Vagina (tissue), 2 donors: Measurements from ENCODE around the gene TBC1D10B. TPM values are rescaled to one million over a fixed set of nuclear protein-coding genes. Genes with fewer than 3 reads are reported as not detected.
"Not testable (repeated sequence)": the region's sequence is repeated elsewhere in the genome, so short reads cannot be mapped to it uniquely, and the experiment has no call there.

Experiments used
- DNase-seq, 2 donors: peaks; one replicate each; pipeline ENCODE4 v3.0.0-alpha.2; 2017; ENCODE audit errors: extremely low spot score in 2 of 2
- H3K27ac ChIP-seq: fragments of 200-600 bp; sonication (generic); one replicate; pipeline ENCODE4 v1.5.1; 2019
- H3K27me3 ChIP-seq: fragments of 200-600 bp; sonication (generic); one replicate; pipeline ENCODE4 v1.5.1; 2019
- H3K36me3 ChIP-seq, 2 donors: fragments of 200-600 bp; sonication (generic); one replicate each; pipeline ENCODE4 v1.5.1; 2017 to 2019
- H3K4me1 ChIP-seq: fragments of 200-600 bp; sonication (generic); one replicate; pipeline ENCODE4 v1.5.1; 2019
- H3K4me3 ChIP-seq, 2 donors: fragments of 200-600 bp; sonication (generic); 1 replicate in 1 of 2; 2 replicates in 1 of 2; pipeline ENCODE4 v1.5.1; 2016 to 2019
- H3K9me3 ChIP-seq: fragments of 200-600 bp; sonication (generic); one replicate; pipeline ENCODE4 v1.5.1; 2019
- POLR2A ChIP-seq, 2 donors: fragments of 450-650 bp; IDR thresholded peaks; one replicate each; pipeline ENCODE4 v1.6.1; 2017; ENCODE audit warnings: antibody characterized with exemption in 2 of 2, mild to moderate bottlenecking in 2 of 2, moderate library complexity in 2 of 2
- POLR2AphosphoS5 ChIP-seq, 2 donors: sonication (generic); formaldehyde crosslinking; IDR thresholded peaks; one replicate each; pipeline ENCODE4 v1.9.0; 2017; ENCODE audit warnings: antibody characterized with exemption in 2 of 2, mild to moderate bottlenecking in 2 of 2, low read depth in 1 of 2; ENCODE audit not compliant: insufficient read depth in 1 of 2
- intact Hi-C: fragments of 100-400 bp; cut with DNase I; formaldehyde crosslinking; loops from one replicate; pipeline ENCODE4 v1.15.1; 2023
- small RNA-seq: library from RNA; depleted of rRNA; stranded (forward); fragments of <200 nt; gene quantifications from one replicate; pipeline ENCODE3, GENCODE V24; 2016
- total RNA-seq: library from RNA; depleted of rRNA; stranded (reverse); fragments of >200 nt; gene quantifications from one replicate; pipeline ENCODE4 v1.2.3, GENCODE V29; 2016

TBC1D10B gene
- total RNA-seq, 1 donor from 2014 or later, result 42.2 TPM

- H3K27me3 ChIP-seq, H3K9me3 ChIP-seq, intact Hi-C loops, H3K36me3 ChIP-seq, H3K4me1 ChIP-seq: not testable (repeated sequence)
- Histone ChIP-seq H3K27ac (peak overlapping the region; percentile 93), H3K4me3 (peak overlapping the region; percentile 75 to 79)
- TF ChIP-seq POLR2AphosphoS5 (IDR thresholded peaks at IDR 0.05; ENCODE audit: insufficient read depth in 1 of 2, low read depth in 1 of 2) (peak in 1 of 2 donors; percentile 75), POLR2A (IDR thresholded peaks at IDR 0.05) (peak in 1 of 2 donors; percentile 69)
- DNase-seq, result peak in 1 of 2 donors; percentile 93
Measured at GRCh38 chr16:30335028-30335597, 35.2 kb downstream of the TBC1D10B start.

GRCh38 chr16:30334473-30334989 lies 35.8 kb downstream of the TBC1D10B start:
- H3K4me1 ChIP-seq, H3K9me3 ChIP-seq, intact Hi-C loops, H3K36me3 ChIP-seq, H3K27me3 ChIP-seq: not testable (repeated sequence)
- Histone ChIP-seq H3K4me3 (peak overlapping the region; percentile 75 to 79), H3K27ac (peak overlapping the region; percentile 93)
- DNase-seq, result peak in 1 of 2 donors; percentile 79

- H3K4me3 ChIP-seq, H3K36me3 ChIP-seq, intact Hi-C loops, H3K9me3 ChIP-seq, H3K27me3 ChIP-seq, DNase-seq, H3K27ac ChIP-seq, H3K4me1 ChIP-seq: not testable (repeated sequence)
Measured at GRCh38 chr16:30324220-30324619, 46.1 kb downstream of the TBC1D10B start.

GRCh38 chr16:30318647-30319046 lies 51.6 kb downstream of the TBC1D10B start:
- H3K4me1 ChIP-seq, H3K9me3 ChIP-seq, H3K27ac ChIP-seq, DNase-seq, H3K36me3 ChIP-seq, H3K4me3 ChIP-seq, H3K27me3 ChIP-seq, intact Hi-C loops: not testable (repeated sequence)

GRCh38 chr16:30310937-30311336 lies 59.4 kb downstream of the TBC1D10B start:
- H3K9me3 ChIP-seq, H3K27me3 ChIP-seq, H3K27ac ChIP-seq, H3K4me3 ChIP-seq, H3K36me3 ChIP-seq, intact Hi-C loops, H3K4me1 ChIP-seq, DNase-seq: not testable (repeated sequence)

- H3K27me3 ChIP-seq, H3K36me3 ChIP-seq, H3K4me3 ChIP-seq, H3K9me3 ChIP-seq, DNase-seq, H3K4me1 ChIP-seq, H3K27ac ChIP-seq, intact Hi-C loops: not testable (repeated sequence)
Measured at GRCh38 chr16:30309255-30309654, 61.0 kb downstream of the TBC1D10B start.

Small RNA genes within 50 kb of the gene (small RNA-seq; reads per million reads assigned to genes)
- gene RF00406, result 0.60 reads per million

Other genes with a start within 250 kb of the TBC1D10B start
- 104 TPM for gene MAPK3, start 247.3 kb downstream of the TBC1D10B start, total RNA-seq
- gene CORO1A, start 186.9 kb downstream of the TBC1D10B start, total RNA-seq, result 51.1 TPM
- 292 TPM for gene BOLA2B, start 176.8 kb downstream of the TBC1D10B start, total RNA-seq
- gene SLX1A, start 176.6 kb downstream of the TBC1D10B start, total RNA-seq, result 48.9 TPM
- 10.8 TPM for gene SULT1A3, start 171.2 kb downstream of the TBC1D10B start, total RNA-seq
- gene NPIPB13, start 122.0 kb downstream of the TBC1D10B start, total RNA-seq, result 0.25 TPM
- gene CD2BP2, start 15.2 kb downstream of the TBC1D10B start, total RNA-seq, result 29.2 TPM
- gene MYL11, start 4.3 kb upstream of the TBC1D10B start, total RNA-seq, result not detected
- gene SEPTIN1, start 12.1 kb upstream of the TBC1D10B start, total RNA-seq, result 3.7 TPM
- gene ZNF48, start 24.9 kb upstream of the TBC1D10B start, total RNA-seq, result 3.4 TPM
- gene ZNF771, start 37.1 kb upstream of the TBC1D10B start, total RNA-seq, result 42.7 TPM
- 14.5 TPM for gene DCTPP1, start 59.5 kb upstream of the TBC1D10B start, total RNA-seq
- gene SEPHS2, start 75.4 kb upstream of the TBC1D10B start, total RNA-seq, result 28.0 TPM
- 5.4 TPM for gene ITGAL, start 102.2 kb upstream of the TBC1D10B start, total RNA-seq
- gene ZNF768, start 156.1 kb upstream of the TBC1D10B start, total RNA-seq, result 30.7 TPM
- gene ZNF747, start 164.4 kb upstream of the TBC1D10B start, total RNA-seq, result 10.6 TPM
- gene ZNF764, start 187.9 kb upstream of the TBC1D10B start, total RNA-seq, result 18.4 TPM
- 20.1 TPM for gene ZNF688, start 201.2 kb upstream of the TBC1D10B start, total RNA-seq
- gene ZNF785, start 215.2 kb upstream of the TBC1D10B start, total RNA-seq, result 21.6 TPM
- gene ZNF689, start 239.9 kb upstream of the TBC1D10B start, total RNA-seq, result 7.6 TPM